GM19463 (cell line): Measurements from ENCODE around the gene SLC17A5.
A peak's percentile ranks its signal among the peaks of the same experiment; 100 is the strongest.

Experiments used
- ATAC-seq: cut with Tn5 transposase; IDR thresholded peaks from one replicate; pipeline ENCODE4 v1.9.1; 2021; ENCODE audit warnings: mild to moderate bottlenecking, moderate library complexity; ENCODE audit not compliant: unreplicated experiment

The SLC17A5 gene

DNA sequence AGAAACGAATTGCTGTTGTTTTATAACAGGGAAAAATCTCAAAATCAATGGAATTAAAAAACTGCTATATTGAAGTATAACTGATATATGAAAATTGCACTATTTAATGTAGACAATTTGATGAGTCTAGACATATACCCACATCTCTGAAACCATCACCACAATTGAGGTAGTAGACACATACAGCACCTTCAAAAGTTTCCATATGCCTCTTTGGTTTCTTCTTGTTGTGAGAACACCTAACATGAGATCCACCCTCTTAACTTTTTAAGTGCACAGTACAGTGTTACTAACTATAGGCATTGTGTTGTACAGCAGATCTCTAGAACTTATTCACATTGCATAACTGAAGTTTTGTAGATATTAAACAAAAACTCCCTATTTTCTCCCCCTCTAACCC is 14.0 kb upstream of the SLC17A5 start:
- ATAC-seq, result no peak

DNA sequence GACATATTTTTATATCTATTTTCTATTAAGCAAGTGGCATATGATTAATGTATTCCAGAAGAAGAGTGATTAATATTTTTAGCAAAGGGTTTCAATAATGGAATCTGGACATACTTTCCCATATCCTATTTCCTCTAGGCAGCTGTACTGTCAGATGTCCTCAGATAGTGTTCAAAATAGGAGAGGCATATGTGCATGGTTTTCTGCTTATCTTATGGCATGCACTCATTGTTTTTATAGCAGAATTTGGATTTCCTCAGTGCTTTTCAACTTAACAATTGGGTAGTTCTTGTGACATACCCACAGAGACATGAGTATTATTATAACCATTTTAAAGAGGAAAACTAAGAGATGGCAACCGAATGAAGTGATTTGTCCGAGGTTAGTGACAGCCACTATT is 12.6 kb upstream of the SLC17A5 start:
- ATAC-seq, result no peak

DNA sequence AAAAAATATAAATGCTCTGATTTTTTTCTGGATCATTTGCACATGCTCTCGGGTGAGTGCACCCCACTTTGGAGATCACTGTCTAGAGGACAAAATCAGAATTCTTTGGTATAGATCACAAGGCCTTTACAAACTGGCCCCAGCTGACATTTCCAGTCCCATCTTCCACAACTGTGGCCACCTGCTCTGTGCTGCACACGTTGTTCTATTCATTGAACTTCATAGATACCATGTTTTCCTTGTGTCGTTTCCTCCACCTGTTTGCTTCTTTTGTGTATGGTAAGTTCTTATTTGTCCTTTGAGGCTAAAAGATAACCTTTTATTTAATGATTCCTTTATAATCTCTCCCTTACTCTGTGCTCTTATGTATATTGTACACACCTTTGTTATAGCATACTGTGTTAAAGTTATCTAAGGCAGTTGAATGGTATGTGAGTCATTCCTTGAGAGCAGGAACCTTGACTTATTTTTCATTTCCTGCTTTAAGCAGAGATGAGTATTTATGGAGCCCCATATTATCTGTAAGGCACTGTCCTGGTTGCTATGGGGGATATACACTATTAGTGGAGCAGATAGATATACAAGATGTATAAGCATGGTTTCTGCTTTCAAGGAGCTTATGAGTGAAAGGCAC is 12.0 kb upstream of the SLC17A5 start:
- ATAC-seq, result peak; percentile 82

DNA sequence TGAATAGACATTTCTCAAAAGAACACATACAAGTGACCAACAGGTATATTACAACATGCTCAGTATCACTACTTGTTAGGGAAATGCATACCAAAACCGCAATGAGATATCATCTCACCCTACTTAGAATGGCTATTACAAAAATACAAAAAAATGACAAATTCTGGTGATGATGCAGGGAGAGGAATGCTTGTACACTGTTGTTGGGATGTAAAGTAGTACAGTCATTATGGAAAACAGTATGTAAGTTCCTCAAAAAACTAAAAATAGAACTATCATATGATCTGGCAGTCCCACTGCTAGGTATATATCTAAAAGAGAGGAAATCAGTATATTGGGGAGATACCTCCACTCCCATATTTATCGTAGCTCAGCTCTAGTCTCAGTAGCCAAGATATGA is 10.9 kb upstream of the SLC17A5 start:
- ATAC-seq, result no peak

DNA sequence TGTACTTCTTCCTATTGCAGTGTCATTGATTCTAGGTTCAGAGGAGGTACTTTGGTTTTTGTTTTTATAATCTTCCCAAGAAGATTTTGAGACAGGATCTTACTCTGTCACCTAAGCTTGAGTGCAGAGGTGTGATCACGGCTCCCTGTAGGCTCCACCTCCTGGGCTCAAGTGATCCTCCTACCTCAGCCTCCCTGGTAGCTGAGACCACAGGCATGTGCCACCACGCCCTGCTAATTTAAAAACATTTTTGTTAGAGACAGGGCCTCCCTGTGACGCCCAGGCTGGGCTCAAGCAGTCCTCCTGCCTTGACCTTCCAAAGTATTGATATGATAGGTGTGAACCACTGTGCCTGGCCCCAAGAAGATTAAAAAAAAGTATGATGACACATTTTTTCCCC is 3.4 kb upstream of the SLC17A5 start:
- ATAC-seq, result no peak

DNA sequence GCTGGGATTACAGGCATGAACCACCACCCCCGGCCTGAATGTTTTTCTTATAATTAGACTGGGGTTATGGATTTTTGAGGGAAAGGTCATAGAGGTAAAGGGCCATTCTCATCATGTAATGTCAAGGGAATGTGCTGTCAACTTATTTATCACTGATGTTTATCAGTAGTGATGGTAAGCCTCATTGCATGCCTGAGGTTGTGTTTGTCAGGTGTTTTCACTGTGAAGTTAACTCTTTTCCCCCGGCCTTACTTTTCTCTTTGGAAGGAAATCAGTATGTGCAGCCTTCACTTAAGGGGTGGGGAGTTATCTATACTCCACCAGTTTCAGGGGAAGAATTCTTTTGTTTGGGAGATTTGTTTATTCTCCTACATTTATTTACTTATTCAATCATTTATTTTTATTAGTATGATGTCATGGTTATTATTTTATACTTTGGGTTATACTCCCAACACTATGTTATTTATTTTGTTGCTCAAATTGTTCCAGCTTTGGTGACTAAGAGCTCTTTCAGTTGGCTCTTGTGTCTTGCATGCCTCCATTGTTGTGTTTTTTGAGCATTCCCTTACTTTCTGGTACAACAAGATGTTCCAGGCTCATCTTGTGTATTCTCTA is 2.8 kb upstream of the SLC17A5 start:
- ATAC-seq, result no peak

DNA sequence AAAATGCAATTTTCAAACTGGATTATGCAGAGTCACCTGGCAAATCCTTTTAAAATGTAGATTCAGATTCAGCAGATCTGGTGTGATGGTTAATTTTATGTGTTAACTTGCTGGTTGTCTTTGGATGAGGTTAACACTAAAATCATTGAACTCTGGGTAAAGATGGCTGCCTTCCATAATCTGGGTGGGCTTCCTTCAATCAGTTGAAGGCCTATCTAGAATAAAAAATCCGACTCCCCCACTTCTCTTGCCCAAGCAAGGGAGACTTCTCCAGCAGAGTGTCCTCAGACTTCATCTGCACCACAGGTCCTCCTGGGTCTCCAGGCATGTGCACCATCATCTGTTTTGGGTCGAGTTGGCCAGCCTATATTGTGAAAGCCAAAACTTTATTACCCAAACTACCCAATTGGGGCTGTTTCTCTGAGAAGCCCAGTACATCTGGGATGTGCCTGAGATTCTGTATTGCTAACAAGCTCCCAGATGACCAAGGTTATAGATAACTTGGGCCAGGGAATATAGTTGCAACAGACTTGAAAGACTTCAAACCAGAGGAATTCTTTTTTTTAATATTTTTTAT is 1.6 kb upstream of the SLC17A5 start:
- no peak for ATAC-seq

DNA sequence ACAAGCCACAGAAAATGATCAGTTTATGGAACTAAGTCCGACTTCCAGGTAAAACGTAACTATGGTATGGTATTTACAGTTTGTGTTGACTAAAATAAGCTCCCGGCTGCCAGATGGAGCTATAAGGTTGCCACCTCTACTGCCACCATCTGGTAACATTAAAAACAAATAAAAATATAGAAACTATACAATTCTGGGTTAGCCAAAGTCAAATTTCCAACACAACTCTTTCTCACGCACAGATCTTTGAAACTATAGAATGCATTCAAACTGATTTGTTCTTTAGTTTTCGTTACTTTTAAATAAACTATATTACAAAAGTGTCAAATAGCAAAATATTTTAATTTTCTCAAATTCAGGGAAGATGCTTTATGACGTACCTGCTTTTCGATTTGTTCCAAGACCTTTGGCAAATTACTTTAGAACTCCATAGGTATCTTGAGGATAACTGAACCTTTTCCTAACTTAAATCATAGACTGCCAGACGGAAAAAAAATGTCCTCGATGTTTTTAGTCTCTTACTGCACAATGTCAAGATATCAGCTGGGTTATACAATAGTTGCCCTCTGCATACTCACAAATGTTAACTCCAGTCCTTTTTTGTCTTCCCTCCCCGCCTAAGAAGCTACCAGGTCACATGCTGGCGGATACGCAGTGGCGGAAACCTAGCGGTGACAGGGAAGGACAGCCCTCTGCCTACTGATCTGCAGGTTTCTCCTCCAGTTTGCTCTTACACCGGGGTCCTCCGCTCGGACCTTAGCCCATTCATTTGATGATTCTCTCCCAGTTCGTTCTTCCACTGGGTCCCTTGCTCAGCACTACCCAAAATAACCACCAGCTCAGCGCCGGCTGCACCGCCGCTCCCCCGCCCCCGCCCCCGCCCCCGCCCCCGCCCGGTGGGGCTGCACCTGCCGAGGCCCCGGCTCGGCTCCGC is 888 bp downstream of the SLC17A5 start:
- peak; percentile 33 for ATAC-seq

DNA sequence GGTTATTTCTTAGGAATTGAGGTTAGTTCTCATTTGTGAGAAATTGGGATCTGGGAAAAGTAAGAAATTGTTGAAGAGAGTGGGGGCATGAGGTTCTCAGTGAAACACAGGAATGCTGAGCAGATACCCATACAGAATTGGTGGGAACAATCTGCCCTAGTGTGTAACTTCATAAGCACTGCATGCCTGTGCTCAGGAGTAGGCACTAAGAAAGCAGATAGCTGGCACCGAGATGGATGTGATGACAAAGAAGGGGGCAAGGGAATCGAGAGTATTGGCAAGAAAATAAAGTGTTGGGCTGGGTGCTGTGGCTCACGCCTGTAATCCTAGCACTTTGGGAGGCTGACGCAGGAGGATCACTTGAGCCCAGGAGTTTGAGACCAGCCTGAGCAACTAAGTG is 4.0 kb downstream of the SLC17A5 start:
- ATAC-seq, result no peak

DNA sequence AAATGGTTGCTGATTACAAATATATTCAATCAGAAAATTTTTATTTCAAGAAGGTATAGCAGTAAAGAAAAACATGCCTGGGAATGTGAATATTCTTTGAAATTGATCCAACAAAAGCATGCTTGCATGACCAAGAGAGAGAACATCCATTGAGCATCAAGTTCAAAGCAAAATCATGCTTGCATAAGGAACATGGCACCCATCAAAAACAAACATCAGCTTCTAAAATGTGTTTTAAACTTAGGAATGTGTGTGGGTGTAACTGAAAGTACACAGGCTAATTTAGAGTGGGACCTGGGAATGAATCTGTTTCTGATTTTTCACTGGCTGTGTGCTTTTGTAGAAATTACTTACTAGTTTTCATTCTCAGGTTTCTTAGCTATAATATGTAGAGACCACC is 5.6 kb downstream of the SLC17A5 start:
- no peak for ATAC-seq

DNA sequence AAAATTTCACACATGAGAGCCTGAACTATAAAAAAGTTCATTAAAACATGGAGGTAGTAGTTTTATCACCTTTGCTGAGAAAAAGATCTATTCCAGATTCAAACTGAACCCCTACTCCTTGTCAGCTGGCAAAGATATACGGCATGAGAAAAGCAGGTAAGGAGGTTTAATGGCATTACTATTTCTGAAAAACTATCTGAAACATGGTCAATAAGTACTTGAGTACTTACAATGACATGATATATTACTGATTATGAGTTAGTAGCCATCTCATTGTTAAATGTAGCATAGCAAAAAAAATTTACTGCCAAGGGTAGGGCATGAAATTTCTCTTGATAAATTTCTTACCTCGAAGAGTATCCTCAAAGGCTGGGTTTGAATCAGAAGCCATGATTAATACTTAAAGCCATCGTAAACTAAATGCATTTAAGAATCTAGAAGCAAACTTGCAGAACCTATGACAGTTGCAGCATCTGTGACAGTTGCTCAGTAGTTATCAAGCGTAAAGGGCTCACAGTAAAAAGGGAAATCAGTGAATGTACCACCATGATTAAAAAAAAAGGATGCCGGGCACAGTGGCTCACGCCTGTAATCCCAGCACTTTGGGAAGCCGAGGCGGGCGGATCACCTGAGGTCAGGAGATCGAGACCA is 8.7 kb downstream of the SLC17A5 start:
- no peak for ATAC-seq

DNA sequence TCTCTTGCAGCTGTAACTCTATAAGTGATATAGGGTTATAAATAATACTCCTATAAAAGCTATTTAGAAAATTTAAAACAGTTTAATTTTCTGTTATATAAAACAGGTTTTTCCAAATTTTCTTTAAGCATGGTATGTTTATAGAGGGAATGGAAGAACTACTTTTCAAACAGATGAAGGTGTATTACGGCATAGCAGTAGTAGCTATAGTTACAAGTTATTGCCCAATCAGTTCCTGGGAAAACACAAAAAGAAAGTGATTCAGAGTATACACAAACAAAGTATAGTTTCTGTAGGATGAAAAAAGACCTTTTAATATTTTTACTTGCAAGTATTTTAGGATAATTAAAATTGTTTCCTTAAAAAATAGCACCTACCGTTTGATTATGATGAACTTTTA is 9.8 kb downstream of the SLC17A5 start:
- ATAC-seq, result no peak

DNA sequence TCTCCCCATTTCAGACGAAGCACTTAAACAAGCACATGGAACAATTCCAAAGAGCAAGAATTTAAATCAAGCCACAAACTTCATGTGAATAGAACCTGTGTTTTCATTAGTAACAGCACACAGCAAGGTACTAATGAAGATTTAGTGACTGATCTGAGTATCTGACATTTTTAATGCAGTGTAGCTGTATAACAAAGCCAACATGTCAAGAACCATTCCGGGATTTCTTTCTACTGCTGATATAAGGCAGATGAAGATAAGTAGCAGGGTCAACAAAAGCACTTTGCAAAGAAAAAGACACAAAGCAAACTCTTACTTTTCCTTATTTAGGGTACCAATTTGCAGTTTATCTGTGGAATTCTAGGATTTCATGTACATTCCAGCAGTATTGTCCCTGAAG is 11.3 kb downstream of the SLC17A5 start:
- no peak for ATAC-seq

DNA sequence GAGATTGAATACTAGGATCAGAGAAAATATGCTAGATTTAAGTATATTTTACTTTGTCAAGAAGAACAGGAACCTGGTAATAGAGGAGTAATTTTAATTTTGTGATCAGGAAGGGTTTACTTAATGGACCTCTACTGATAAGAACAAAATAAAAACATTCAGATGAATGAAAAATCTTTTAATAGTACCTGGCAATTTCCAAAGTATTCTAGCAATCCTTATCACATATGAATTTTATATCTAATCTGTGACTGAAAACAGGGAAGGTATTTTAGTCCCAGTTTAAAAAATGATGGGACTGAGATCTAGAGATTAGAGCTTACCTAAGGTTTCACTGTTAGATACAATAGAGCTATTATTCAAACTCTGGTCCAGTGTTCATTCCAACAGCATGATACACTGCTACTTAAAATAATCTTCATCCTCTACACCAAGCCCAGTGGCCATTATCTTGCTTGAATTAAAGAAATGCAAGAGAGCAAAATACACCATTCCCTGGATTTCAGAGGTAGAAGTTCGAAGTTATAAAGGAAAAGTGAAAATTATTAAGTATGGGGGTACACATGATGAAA is 13.5 kb downstream of the SLC17A5 start:
- ATAC-seq, result no peak

DNA sequence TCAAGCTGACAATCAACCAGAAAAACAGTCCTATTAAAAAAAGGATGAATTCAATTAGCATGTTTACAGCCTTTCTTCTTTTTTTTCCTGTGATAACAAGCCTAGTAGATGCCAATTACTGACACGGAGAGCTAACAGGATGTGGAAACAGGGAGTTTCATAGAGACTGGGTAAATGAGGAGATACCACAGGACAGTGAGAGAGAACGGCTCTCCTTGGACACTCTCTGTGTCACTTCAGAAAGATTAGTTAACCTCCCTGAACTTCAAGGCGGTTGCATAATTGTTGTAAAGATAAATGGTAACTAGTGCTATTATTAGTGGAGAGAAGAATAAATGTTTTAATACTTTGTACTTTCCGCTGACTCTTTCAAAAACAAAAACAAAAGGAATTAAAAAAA is 14.8 kb downstream of the SLC17A5 start:
- ATAC-seq, result no peak

DNA sequence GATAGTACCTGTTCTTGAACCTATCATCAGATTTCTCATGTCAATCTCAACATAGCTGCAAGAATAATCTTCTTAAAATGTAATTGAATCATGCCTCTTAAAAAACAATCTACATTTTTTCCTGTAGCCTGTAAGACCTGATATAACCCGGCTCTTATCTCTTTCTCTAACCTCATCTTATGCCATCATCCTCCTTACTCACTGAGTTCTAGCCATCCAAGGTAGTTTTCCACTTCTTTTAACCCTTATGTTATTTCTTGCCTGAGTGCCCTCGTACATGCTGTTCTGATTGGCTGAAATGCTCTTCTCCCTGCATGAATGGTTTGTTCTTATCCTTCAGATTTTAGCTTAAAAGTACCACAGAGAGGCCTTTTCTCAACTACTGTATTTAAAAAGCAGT is 16.4 kb downstream of the SLC17A5 start:
- ATAC-seq, result no peak

DNA sequence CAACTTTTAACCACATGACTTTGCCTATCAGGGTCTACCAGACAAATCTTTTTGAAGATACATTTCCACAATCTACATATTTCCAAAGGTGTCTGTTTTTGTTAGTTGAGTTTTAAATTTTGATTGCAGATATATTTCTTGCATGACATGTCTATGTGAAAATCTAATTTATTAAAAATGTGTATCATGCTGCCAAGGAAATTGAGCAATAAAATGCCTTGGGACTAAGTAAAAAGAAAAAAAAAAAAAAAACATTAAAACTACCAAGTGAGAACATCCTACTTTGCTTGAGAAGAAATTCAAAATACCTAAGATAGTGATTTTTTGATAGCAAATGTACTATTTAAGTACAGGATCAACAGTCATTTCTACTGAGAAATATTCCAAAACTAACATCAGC is 17.7 kb downstream of the SLC17A5 start:
- no peak for ATAC-seq

DNA sequence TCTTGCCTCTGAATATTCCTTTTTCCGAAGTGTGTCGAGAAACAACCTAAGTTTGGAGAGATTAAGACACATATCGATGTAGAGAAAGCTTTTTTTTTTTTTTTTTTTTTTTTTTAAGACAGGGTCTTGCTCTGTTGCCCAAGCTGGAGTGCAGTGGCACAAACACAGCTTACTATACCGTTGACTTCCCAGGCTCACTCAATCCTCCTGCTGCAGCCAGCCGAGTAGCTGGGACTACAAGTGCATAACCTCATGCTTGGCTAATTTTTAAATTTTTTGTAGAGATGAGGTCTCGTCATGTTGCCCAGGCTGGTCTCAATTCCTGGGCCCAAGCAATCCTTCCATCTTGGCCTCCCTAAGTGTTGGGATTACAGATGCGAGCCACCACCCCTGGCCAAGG is 21.4 kb downstream of the SLC17A5 start:
- ATAC-seq, result no peak

DNA sequence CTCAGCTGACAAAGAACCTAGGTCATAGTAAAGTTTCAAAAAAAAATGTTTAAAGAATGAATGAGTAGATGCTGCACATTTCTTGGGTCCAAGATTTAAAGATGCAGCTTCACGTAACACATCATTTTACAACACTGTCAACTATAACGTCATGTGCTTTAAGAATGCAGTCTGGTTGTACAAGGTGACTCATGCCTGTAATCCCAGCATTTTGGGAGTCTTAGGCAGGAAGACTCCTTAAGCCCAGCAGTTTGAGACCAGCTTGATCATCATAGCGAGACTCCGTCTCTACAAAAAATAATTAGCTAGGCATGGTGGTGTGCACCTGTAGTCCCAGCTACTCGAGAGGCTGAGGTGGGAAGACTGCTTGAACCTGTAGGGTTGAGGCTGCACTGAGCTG is 21.9 kb downstream of the SLC17A5 start:
- ATAC-seq, result no peak

DNA sequence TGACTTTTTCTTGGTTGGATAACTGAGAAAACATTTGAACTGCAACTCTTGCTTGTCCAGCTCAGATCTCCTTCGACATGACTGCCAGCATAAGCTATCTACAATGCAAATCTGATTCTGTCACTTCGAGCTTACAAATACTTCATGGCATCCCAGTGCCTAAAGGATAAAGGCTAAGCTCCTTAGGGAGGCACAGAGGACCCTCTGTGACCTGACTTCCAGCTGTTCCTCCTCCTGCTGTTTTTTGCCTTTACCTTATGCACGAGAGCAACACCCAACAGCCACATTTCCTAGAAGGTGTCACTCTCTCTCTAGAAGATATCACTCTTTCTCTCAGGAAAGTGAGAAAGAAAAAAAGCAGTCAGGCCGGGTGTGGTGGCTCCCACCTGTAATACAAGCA is 23.4 kb downstream of the SLC17A5 start:
- no peak for ATAC-seq

DNA sequence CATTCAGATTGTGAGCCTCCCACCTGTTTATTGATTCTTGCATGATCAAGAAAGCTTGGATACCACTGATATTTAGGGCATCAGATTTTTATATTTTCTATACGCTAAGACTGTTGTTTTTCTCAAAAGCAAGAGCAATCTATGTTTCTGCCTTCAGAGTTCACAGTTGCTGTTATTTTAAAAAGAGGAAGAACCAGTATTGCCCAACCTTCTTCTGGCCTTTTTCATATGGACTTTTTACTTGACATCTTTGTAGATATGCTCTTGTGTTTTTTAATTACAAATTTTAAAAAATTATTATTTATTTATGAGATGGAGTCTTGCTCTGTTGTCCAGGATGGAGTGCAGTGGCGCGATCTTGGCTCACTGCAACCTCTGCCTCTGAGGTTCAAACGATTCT is 28.9 kb downstream of the SLC17A5 start:
- ATAC-seq, result no peak
